ENCODE results near the gene DGAT2. TPM values are rescaled to one million over a fixed set of nuclear protein-coding genes. Genes with fewer than 3 reads are reported as not detected.

DGAT2 gene
- total and polyA plus RNA-seq, 2 donors from 2014 or later = 1.4 to 7.0 TPM

DNA sequence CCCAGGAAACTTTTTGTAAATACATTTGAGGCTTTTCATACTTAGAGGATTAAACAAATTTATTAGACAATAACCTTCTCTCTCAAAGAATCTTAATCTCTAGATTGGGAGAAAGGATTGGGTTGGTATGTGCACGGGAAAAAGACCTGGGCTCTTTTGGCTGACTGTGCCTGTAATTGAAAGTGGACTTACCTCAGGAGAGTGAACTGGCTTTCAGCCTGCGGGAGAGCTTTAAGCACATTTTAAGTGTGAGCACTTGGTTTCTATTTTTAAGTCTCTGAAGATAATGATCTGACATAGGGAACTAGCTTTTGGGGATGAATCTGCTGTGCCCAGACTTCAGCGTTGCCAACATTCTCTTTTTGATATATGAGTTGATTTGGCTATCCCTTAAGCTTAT lies 82.2 kb downstream of the DGAT2 start:
- H3K36me3 ChIP-seq (ENCODE audit: control insufficient read depth in 2 of 3, insufficient read depth in 3 of 3, low read length in 3 of 3) = no peaks in the 10 kb centered on the region
- H3K27me3 ChIP-seq (ENCODE audit: control insufficient read depth, insufficient read depth, low read length) = no peaks in the 10 kb centered on the region
- no peak overlapping the region for H3K9ac ChIP-seq (ENCODE audit: low read length in 3 of 3)
- H3K27ac ChIP-seq (ENCODE audit: low read depth in 2 of 2, low read length in 2 of 2) = no peak overlapping the region
- TF ChIP-seq, protein P1, sequence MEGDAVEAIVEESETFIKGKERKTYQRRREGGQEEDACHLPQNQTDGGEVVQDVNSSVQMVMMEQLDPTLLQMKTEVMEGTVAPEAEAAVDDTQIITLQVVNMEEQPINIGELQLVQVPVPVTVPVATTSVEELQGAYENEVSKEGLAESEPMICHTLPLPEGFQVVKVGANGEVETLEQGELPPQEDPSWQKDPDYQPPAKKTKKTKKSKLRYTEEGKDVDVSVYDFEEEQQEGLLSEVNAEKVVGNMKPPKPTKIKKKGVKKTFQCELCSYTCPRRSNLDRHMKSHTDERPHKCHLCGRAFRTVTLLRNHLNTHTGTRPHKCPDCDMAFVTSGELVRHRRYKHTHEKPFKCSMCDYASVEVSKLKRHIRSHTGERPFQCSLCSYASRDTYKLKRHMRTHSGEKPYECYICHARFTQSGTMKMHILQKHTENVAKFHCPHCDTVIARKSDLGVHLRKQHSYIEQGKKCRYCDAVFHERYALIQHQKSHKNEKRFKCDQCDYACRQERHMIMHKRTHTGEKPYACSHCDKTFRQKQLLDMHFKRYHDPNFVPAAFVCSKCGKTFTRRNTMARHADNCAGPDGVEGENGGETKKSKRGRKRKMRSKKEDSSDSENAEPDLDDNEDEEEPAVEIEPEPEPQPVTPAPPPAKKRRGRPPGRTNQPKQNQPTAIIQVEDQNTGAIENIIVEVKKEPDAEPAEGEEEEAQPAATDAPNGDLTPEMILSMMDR (IDR thresholded peaks at IDR 0.05; ENCODE audit: borderline replicate concordance, extremely low read depth, insufficient read depth) = no peak
- no peaks in the 10 kb centered on the region for H3K9me3 ChIP-seq (ENCODE audit: control insufficient read depth in 2 of 3, insufficient read depth in 1 of 3, low read length in 3 of 3)
- H3K4me3 ChIP-seq (ENCODE audit: low read length in 3 of 3) = no peak overlapping the region
- DNase-seq = no peak
- FAIRE-seq = no peak
- peaks cover 0 to 4% (median 0%) of the 10 kb centered on the region in 3 donors for H3K4me1 ChIP-seq (ENCODE audit: control insufficient read depth in 2 of 3, insufficient read depth in 2 of 3, low read depth in 1 of 3, low read length in 3 of 3)
- intact Hi-C loops (cut with DNase I) = no loop called here

Other genes with a start within 250 kb of the DGAT2 start
- 11.4 TPM for gene GDPD5, start 242.8 kb upstream of the DGAT2 start, total RNA-seq
- gene GDPD5, start 242.8 kb upstream of the DGAT2 start, polyA plus RNA-seq (ENCODE audit: insufficient read depth, low read depth, low replicate concordance) = 3.9 TPM
- 104 TPM for gene SERPINH1, start 206.5 kb upstream of the DGAT2 start, total RNA-seq
- gene SERPINH1, start 206.5 kb upstream of the DGAT2 start, polyA plus RNA-seq (ENCODE audit: insufficient read depth, low read depth, low replicate concordance) = 81.1 TPM
- gene MAP6, start 99.7 kb upstream of the DGAT2 start, total RNA-seq = 7.7 TPM
- gene MAP6, start 99.7 kb upstream of the DGAT2 start, polyA plus RNA-seq (ENCODE audit: insufficient read depth, low read depth, low replicate concordance) = 21.3 TPM
- not detected for gene MOGAT2, start 50.9 kb upstream of the DGAT2 start, total RNA-seq
- 1.1 TPM for gene MOGAT2, start 50.9 kb upstream of the DGAT2 start, polyA plus RNA-seq (ENCODE audit: insufficient read depth, low read depth, low replicate concordance)
- gene UVRAG, start 46.4 kb downstream of the DGAT2 start, total RNA-seq = 27.9 TPM
- 7.2 TPM for gene UVRAG, start 46.4 kb downstream of the DGAT2 start, polyA plus RNA-seq (ENCODE audit: insufficient read depth, low read depth, low replicate concordance)

Measured in kidney (tissue), 14 donors.